Prostate gland (tissue), 2 donors: ENCODE data around the gene TBC1D9B.
"Not testable (repeated sequence)": the region's sequence is repeated elsewhere in the genome, so short reads cannot be mapped to it uniquely, and the experiment has no call there.

Experiments
- CTCF ChIP-seq, 4 experiments: fragments of 200-600 bp in 2 of 4; fragments of 450-650 bp in 2 of 4; sonication (generic) in 2 of 4; IDR thresholded peaks; 1 replicate in 3 of 4; 2 replicates in 1 of 4; pipeline ENCODE4 v1.5.1; 2016 to 2019; ENCODE audit warnings: antibody characterized with exemption in 4 of 4, mild to moderate bottlenecking in 2 of 4, moderate library complexity in 2 of 4
- POLR2A ChIP-seq: fragments of 450-650 bp; IDR thresholded peaks from one replicate; pipeline ENCODE4 v1.6.1; 2016; ENCODE audit warnings: antibody characterized with exemption, mild to moderate bottlenecking
- POLR2AphosphoS5 ChIP-seq: sonication (generic); formaldehyde crosslinking; IDR thresholded peaks from one replicate; pipeline ENCODE4 v1.6.1; 2017; ENCODE audit warnings: antibody characterized with exemption

- not testable (repeated sequence) for TF ChIP-seq CTCF (IDR thresholded peaks at IDR 0.05); POLR2AphosphoS5; POLR2A
Observed at GRCh38 chr5:179834871-179835270, 72.8 kb downstream of the TBC1D9B start.
